Stimulated activated CD8-positive, alpha-beta memory T cell treated with anti-CD3 and anti-CD28 coated beads, Interleukin-2, amount 100 ng/mL, for 48 hours (primary cell): ENCODE results near the gene DES.

Source experiments
- DNase-seq, 2 donors: peaks; one replicate each; pipeline ENCODE4 v3.0.0-alpha.2; 2020; ENCODE audit warnings: low read depth in 2 of 2

The DES gene

GRCh38 chr2:219419331-219420197, 1.4 kb downstream of the DES start:
- no peak for DNase-seq

GRCh38 chr2:219420687-219421086, 2.5 kb downstream of the DES start:
- no peak for DNase-seq

GRCh38 chr2:219421323-219421722, 3.1 kb downstream of the DES start:
- DNase-seq: no peak

GRCh38 chr2:219422952-219423534, 4.9 kb downstream of the DES start:
- DNase-seq: no peak

GRCh38 chr2:219423652-219424377, 5.6 kb downstream of the DES start:
- DNase-seq: no peak

GRCh38 chr2:219425238-219426067, 7.3 kb downstream of the DES start:
- no peak for DNase-seq

- DNase-seq: no peak
These were observed 7.9 kb downstream of the DES start for GRCh38 chr2:219426068-219426443.

GRCh38 chr2:219426534-219427136, 8.5 kb downstream of the DES start:
- no peak for DNase-seq

GRCh38 chr2:219428469-219428868, 10.3 kb downstream of the DES start:
- DNase-seq: no peak

- no peak for DNase-seq
These were observed 11.9 kb downstream of the DES start for GRCh38 chr2:219429958-219430606.

GRCh38 chr2:219430633-219431615, 12.7 kb downstream of the DES start:
- no peak for DNase-seq

- peak in 1 of 2 donors; percentile 25 for DNase-seq
These were observed 15.7 kb downstream of the DES start for GRCh38 chr2:219433666-219434467.

GRCh38 chr2:219434468-219434717, 16.2 kb downstream of the DES start:
- no peak for DNase-seq

- no peak for DNase-seq
These were observed 16.7 kb downstream of the DES start, which contains the start of gene SPEG for GRCh38 chr2:219434718-219435525. Gene SPEG, plus strand, starts transcription at chr2:219434843. Its CDS starts 135 bp downstream, at chr2:219434978.

GRCh38 chr2:219435701-219436100, 17.5 kb downstream of the DES start:
- DNase-seq: no peak

GRCh38 chr2:219436491-219436890, 18.3 kb downstream of the DES start:
- DNase-seq: no peak

GRCh38 chr2:219437141-219437540, 19.0 kb downstream of the DES start:
- DNase-seq: no peak

- no peak for DNase-seq
These were observed 19.6 kb downstream of the DES start for GRCh38 chr2:219437690-219438206.
